Measurements from ENCODE around the gene LPP.

DNA sequence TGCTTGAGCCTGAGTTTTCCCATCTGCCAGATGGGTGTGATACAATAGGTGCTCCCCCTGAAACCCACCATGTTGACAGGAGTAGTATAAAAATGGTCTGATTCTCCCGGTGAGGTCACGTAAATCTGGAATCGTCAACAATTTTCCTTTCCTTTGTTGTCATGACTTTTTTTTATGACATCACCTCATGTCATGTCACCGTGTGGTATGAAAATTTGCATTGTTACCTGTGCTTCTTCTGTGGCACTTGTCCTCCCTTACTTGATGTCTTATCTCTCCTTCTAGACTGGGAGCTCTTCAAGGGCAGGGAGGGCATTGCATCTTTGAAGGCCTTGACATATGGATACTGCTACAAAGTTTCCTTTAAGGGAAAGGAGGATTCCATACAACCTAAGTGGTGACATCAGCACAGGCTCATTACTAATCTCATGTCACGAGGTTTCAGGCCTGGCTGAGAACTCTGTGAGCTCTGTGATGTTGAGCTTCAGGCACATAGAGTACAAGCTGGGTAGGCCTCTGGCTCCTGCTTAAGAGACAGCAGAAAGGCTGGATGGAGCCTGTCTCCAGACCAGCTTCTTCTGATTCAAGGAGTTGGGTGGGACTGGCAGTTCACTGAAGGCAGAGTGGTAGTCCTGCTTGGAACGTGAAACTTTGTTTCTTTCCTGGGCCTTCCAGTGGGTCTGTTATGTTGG lies 66.3 kb downstream of the LPP start:
- TF ChIP-seq POLR2A (IDR thresholded peaks at IDR 0.05; ENCODE audit: low read depth, low read length) (no peak), POLR2AphosphoS5 (IDR thresholded peaks at IDR 0.05; ENCODE audit: low read depth, low read length) (no peak)

Measured in GM12891 (cell line).